GM12878 (cell line): ENCODE results near the gene SERINC5.

Experiments used
- EZH2 ChIP-seq: IDR thresholded peaks from 2 replicates; pipeline ENCODE4 v1.6.1; 2012; ENCODE audit warnings: low read depth, mild to moderate bottlenecking, control low read depth, inconsistent platforms, low read length, borderline replicate concordance; ENCODE audit not compliant: control insufficient read depth
- POLR2AphosphoS5 ChIP-seq: IDR thresholded peaks from 2 replicates; pipeline ENCODE4 v1.6.1; 2011; ENCODE audit warnings: mild to moderate bottlenecking, low read length, inconsistent platforms
- YBX1 ChIP-seq: fragments of 450-650 bp; IDR thresholded peaks from 2 replicates; pipeline ENCODE4 v1.6.1; 2016; ENCODE audit warnings: antibody characterized with exemption

- no peak for TF ChIP-seq YBX1
- TF ChIP-seq POLR2AphosphoS5 = no peak
- no peak for TF ChIP-seq EZH2
Measured at GRCh38 chr5:80146046-80146445, 109.8 kb downstream of the SERINC5 start.
